ENCODE results near the gene TNFRSF1A. TPM values are rescaled to one million over a fixed set of nuclear protein-coding genes. Genes with fewer than 3 reads are reported as not detected.

TNFRSF1A gene
- total and polyA plus RNA-seq, 2 of the 13 experiments (the other 11 are each of a cell fraction or from before 2014, with no cell fraction given), result 41.5 to 61.2 TPM

DNA sequence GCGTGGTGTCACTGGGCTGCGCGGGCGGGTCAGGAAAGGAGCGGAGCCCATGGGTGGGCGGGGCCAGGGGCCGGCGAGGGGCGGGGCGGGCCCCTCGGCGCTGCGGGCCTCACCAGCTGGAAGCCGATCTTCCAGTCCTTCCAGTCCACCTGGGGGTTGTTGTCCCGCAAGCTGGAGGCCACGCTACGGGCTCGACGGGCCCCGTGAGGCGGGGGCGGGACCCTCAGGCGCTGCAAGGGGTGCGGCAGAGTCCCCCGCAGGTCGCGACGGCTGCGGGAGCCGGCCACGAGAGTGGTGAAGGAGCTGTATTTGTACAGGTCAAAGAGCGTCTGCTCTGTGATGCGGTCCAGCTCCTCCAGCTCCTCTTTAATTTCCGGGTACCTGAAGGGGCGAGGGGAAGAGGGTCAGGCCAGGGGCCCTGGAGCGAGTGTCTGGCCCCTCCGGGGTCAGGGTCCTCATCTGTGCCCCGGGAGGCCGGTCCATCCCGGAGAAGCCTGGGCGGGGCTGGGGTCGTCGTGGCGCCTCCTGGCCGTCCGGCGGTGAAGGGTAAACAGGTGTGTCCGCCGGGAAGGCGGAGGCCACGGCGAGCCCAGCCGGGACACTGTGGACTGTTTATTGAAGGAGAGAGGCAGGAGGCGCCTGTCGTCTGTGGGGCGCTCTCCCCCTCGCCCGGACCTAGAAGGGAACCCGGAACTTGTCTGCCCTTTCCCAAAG lies 21.6 kb upstream of the TNFRSF1A start (continued):
- TF ChIP-seq, protein P1, sequence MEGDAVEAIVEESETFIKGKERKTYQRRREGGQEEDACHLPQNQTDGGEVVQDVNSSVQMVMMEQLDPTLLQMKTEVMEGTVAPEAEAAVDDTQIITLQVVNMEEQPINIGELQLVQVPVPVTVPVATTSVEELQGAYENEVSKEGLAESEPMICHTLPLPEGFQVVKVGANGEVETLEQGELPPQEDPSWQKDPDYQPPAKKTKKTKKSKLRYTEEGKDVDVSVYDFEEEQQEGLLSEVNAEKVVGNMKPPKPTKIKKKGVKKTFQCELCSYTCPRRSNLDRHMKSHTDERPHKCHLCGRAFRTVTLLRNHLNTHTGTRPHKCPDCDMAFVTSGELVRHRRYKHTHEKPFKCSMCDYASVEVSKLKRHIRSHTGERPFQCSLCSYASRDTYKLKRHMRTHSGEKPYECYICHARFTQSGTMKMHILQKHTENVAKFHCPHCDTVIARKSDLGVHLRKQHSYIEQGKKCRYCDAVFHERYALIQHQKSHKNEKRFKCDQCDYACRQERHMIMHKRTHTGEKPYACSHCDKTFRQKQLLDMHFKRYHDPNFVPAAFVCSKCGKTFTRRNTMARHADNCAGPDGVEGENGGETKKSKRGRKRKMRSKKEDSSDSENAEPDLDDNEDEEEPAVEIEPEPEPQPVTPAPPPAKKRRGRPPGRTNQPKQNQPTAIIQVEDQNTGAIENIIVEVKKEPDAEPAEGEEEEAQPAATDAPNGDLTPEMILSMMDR (CRISPR knock-in tag; IDR thresholded peaks at IDR 0.05), result peak; percentile 59
- no peak; the same call in 1 of the 2 replicates for TF ChIP-seq ZFP90 (CRISPR knock-in tag; IDR thresholded peaks at IDR 0.05; ENCODE audit: borderline replicate concordance)
- TF ChIP-seq ZNF839 (CRISPR knock-in tag; IDR thresholded peaks at IDR 0.05; ENCODE audit: borderline replicate concordance), result no peak
- no peak for TF ChIP-seq ZNF326 (CRISPR knock-in tag; IDR thresholded peaks at IDR 0.05; ENCODE audit: borderline replicate concordance)
- TF ChIP-seq DNMT3B (CRISPR knock-in tag; conservative IDR thresholded peaks at IDR 0.05), result 0 out of 2 replicates have a peak, but pooled peaks have one; percentile 21
- TF ChIP-seq BCL6 (CRISPR knock-in tag; IDR thresholded peaks at IDR 0.05), result peak; percentile 62; the same call in 1 of the 2 replicates
- no peak for TF ChIP-seq ZNF17 (CRISPR knock-in tag; IDR thresholded peaks at IDR 0.05)
- TF ChIP-seq TMF1 (CRISPR knock-in tag; IDR thresholded peaks at IDR 0.05; ENCODE audit: low read depth), result no peak
- TF ChIP-seq CEBPB (IDR thresholded peaks at IDR 0.05; ENCODE audit: borderline replicate concordance, low read depth, low read length), result no peak
- TF ChIP-seq ZIK1 (CRISPR knock-in tag; IDR thresholded peaks at IDR 0.05; ENCODE audit: borderline replicate concordance, low read depth), result peak; percentile 69; the same call in 1 of the 2 replicates
- peak; percentile 87 for TF ChIP-seq ZNF605 (CRISPR knock-in tag; IDR thresholded peaks at IDR 0.05)
- TF ChIP-seq, protein P2, sequence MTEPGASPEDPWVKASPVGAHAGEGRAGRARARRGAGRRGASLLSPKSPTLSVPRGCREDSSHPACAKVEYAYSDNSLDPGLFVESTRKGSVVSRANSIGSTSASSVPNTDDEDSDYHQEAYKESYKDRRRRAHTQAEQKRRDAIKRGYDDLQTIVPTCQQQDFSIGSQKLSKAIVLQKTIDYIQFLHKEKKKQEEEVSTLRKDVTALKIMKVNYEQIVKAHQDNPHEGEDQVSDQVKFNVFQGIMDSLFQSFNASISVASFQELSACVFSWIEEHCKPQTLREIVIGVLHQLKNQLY (CRISPR knock-in tag; IDR thresholded peaks at IDR 0.05), result no peak; the same call in 1 of the 2 replicates
- TF ChIP-seq ZNF337 (CRISPR knock-in tag; IDR thresholded peaks at IDR 0.05; ENCODE audit: borderline replicate concordance, low read depth), result no peak; the same call in 1 of the 2 replicates
- TF ChIP-seq, protein P3, sequence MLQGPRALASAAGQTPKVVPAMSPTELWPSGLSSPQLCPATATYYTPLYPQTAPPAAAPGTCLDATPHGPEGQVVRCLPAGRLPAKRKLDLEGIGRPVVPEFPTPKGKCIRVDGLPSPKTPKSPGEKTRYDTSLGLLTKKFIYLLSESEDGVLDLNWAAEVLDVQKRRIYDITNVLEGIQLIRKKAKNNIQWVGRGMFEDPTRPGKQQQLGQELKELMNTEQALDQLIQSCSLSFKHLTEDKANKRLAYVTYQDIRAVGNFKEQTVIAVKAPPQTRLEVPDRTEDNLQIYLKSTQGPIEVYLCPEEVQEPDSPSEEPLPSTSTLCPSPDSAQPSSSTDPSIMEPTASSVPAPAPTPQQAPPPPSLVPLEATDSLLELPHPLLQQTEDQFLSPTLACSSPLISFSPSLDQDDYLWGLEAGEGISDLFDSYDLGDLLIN (CRISPR knock-in tag; IDR thresholded peaks at IDR 0.05; ENCODE audit: borderline replicate concordance), result no peak
- TF ChIP-seq HDAC2 (CRISPR knock-in tag; IDR thresholded peaks at IDR 0.05), result peak; percentile 72
- 0 out of 2 replicates have a peak, but pooled peaks have one; percentile 39 for TF ChIP-seq ZNF678 (CRISPR knock-in tag; IDR thresholded peaks at IDR 0.05)
- TF ChIP-seq, protein P4, sequence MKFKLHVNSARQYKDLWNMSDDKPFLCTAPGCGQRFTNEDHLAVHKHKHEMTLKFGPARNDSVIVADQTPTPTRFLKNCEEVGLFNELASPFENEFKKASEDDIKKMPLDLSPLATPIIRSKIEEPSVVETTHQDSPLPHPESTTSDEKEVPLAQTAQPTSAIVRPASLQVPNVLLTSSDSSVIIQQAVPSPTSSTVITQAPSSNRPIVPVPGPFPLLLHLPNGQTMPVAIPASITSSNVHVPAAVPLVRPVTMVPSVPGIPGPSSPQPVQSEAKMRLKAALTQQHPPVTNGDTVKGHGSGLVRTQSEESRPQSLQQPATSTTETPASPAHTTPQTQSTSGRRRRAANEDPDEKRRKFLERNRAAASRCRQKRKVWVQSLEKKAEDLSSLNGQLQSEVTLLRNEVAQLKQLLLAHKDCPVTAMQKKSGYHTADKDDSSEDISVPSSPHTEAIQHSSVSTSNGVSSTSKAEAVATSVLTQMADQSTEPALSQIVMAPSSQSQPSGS (CRISPR knock-in tag; IDR thresholded peaks at IDR 0.05), result peak; percentile 48; the same call in 1 of the 2 replicates
- TF ChIP-seq, protein P5, sequence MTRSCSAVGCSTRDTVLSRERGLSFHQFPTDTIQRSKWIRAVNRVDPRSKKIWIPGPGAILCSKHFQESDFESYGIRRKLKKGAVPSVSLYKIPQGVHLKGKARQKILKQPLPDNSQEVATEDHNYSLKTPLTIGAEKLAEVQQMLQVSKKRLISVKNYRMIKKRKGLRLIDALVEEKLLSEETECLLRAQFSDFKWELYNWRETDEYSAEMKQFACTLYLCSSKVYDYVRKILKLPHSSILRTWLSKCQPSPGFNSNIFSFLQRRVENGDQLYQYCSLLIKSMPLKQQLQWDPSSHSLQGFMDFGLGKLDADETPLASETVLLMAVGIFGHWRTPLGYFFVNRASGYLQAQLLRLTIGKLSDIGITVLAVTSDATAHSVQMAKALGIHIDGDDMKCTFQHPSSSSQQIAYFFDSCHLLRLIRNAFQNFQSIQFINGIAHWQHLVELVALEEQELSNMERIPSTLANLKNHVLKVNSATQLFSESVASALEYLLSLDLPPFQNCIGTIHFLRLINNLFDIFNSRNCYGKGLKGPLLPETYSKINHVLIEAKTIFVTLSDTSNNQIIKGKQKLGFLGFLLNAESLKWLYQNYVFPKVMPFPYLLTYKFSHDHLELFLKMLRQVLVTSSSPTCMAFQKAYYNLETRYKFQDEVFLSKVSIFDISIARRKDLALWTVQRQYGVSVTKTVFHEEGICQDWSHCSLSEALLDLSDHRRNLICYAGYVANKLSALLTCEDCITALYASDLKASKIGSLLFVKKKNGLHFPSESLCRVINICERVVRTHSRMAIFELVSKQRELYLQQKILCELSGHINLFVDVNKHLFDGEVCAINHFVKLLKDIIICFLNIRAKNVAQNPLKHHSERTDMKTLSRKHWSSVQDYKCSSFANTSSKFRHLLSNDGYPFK (CRISPR knock-in tag; IDR thresholded peaks at IDR 0.05; ENCODE audit: borderline replicate concordance), result peak; percentile 66; the same call in 1 of the 2 replicates
- TF ChIP-seq, protein P6, sequence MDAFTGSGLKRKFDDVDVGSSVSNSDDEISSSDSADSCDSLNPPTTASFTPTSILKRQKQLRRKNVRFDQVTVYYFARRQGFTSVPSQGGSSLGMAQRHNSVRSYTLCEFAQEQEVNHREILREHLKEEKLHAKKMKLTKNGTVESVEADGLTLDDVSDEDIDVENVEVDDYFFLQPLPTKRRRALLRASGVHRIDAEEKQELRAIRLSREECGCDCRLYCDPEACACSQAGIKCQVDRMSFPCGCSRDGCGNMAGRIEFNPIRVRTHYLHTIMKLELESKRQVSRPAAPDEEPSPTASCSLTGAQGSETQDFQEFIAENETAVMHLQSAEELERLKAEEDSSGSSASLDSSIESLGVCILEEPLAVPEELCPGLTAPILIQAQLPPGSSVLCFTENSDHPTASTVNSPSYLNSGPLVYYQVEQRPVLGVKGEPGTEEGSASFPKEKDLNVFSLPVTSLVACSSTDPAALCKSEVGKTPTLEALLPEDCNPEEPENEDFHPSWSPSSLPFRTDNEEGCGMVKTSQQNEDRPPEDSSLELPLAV (CRISPR knock-in tag; conservative IDR thresholded peaks at IDR 0.05; ENCODE audit: low read depth), result no peak
